CD14-positive monocyte (primary cell): Measurements from ENCODE around the gene ARL13B. TPM values are rescaled to one million over a fixed set of nuclear protein-coding genes. Genes with fewer than 3 reads are reported as not detected.

Source experiments
- DNase-seq, 3 donors: peaks; one replicate each; pipeline ENCODE4 v3.0.0-alpha.2; 2011 to 2022
- H2AFZ ChIP-seq: 2 replicates; pipeline ENCODE4 v1.6.0; 2012; ENCODE audit warnings: mild to moderate bottlenecking, low read depth, low read length, inconsistent platforms; ENCODE audit not compliant: insufficient read depth, poor library complexity, severe bottlenecking
- H3K27ac ChIP-seq, 2 donors: 1 replicate in 1 of 2; 2 replicates in 1 of 2; pipeline ENCODE4 v1.5.1; 2012 to 2013; ENCODE audit warnings: low read length in 2 of 2, control low read depth in 1 of 2, inconsistent platforms in 1 of 2, low read depth in 1 of 2, mild to moderate bottlenecking in 1 of 2
- H3K27me3 ChIP-seq, 2 donors: one replicate each; pipeline versions ENCODE4 v1.6.0 to v1.6.1; 2011 to 2013; ENCODE audit warnings: low read length in 2 of 2; ENCODE audit not compliant: control insufficient read depth in 2 of 2, insufficient read depth in 2 of 2
- H3K36me3 ChIP-seq, 2 donors: replicated peaks in 1 of 2; 1 replicate in 1 of 2; 2 replicates in 1 of 2; pipeline versions ENCODE4 v1.5.1 to v1.6.1; 2012 to 2013; ENCODE audit warnings: low read length in 2 of 2, control low read depth in 1 of 2, inconsistent platforms in 1 of 2, mild to moderate bottlenecking in 1 of 2; ENCODE audit not compliant: insufficient read depth in 2 of 2, control insufficient read depth in 1 of 2
- H3K4me1 ChIP-seq, 2 donors: 1 replicate in 1 of 2; 2 replicates in 1 of 2; pipeline versions ENCODE4 v1.5.1 to v1.6.1; 2012 to 2013; ENCODE audit warnings: low read length in 2 of 2, control low read depth in 1 of 2, inconsistent platforms in 1 of 2, mild to moderate bottlenecking in 1 of 2, moderate library complexity in 1 of 2; ENCODE audit not compliant: insufficient read depth in 2 of 2, control insufficient read depth in 1 of 2
- H3K4me2 ChIP-seq: replicated peaks from 2 replicates; pipeline ENCODE3; 2012; ENCODE audit warnings: low read length, moderate library complexity, mild to moderate bottlenecking; ENCODE audit not compliant: poor library complexity, severe bottlenecking; ENCODE audit errors: extremely low read depth
- H3K4me3 ChIP-seq, 3 experiments: fragments of 200-600 bp in 1 of 3; sonication (generic) in 1 of 3; replicated peaks in 1 of 3; 1 replicate in 2 of 3; 2 replicates in 1 of 3; pipeline ENCODE4 v1.5.1; 2011 to 2013; ENCODE audit warnings: low read length in 3 of 3, mild to moderate bottlenecking in 3 of 3, control low read depth in 2 of 3, low read depth in 2 of 3, inconsistent platforms in 1 of 3, moderate library complexity in 1 of 3
- H3K79me2 ChIP-seq: 2 replicates; pipeline ENCODE4 v1.6.0; 2012; ENCODE audit warnings: mild to moderate bottlenecking, control low read depth, inconsistent platforms, low read length, moderate library complexity; ENCODE audit not compliant: insufficient read depth
- H3K9ac ChIP-seq: 2 replicates; pipeline ENCODE4 v1.6.0; 2017; ENCODE audit warnings: low read length, mild to moderate bottlenecking; ENCODE audit not compliant: insufficient read depth, poor library complexity, severe bottlenecking
- H3K9me3 ChIP-seq, 2 donors: replicated peaks in 1 of 2; 1 replicate in 1 of 2; 2 replicates in 1 of 2; pipeline versions ENCODE4 v1.5.1 to v1.6.1; 2012 to 2013; ENCODE audit warnings: low read length in 2 of 2, control low read depth in 1 of 2; ENCODE audit not compliant: control insufficient read depth in 1 of 2, insufficient read depth in 1 of 2
- H4K20me1 ChIP-seq: 2 replicates; pipeline ENCODE4 v1.6.0; 2012; ENCODE audit warnings: mild to moderate bottlenecking, low read length, control low read depth, moderate library complexity; ENCODE audit not compliant: insufficient read depth
- H3K27ac Mint-ChIP-seq, 7 donors: one replicate each; pipeline ENCODE4 v1.8.0; 2020; ENCODE audit warnings: mild to moderate bottlenecking in 7 of 7, mixed read lengths in 7 of 7, moderate library complexity in 6 of 7, inconsistent platforms in 2 of 7
- H3K27me3 Mint-ChIP-seq, 3 donors: one replicate each; pipeline ENCODE4 v1.8.0; 2021 to 2022; ENCODE audit warnings: low read depth in 3 of 3, mild to moderate bottlenecking in 3 of 3, mixed read lengths in 3 of 3, moderate library complexity in 3 of 3, inconsistent platforms in 1 of 3
- H3K36me3 Mint-ChIP-seq, 2 donors: one replicate each; pipeline ENCODE4 v1.8.0; 2020; ENCODE audit warnings: mixed read lengths in 2 of 2, inconsistent platforms in 1 of 2, mild to moderate bottlenecking in 1 of 2
- H3K4me1 Mint-ChIP-seq: one replicate; pipeline ENCODE4 v1.8.0; 2020; ENCODE audit warnings: mild to moderate bottlenecking, mixed read lengths
- H3K4me3 Mint-ChIP-seq, 2 donors: one replicate each; pipeline ENCODE4 v1.8.0; 2020; ENCODE audit warnings: mild to moderate bottlenecking in 2 of 2, mixed read lengths in 2 of 2, moderate library complexity in 1 of 2
- H3K9me3 Mint-ChIP-seq, 7 donors: one replicate each; pipeline ENCODE4 v1.8.0; 2020 to 2022; ENCODE audit warnings: mixed read lengths in 7 of 7, mild to moderate bottlenecking in 6 of 7, moderate library complexity in 6 of 7, inconsistent platforms in 2 of 7
- CTCF ChIP-seq: fragments of 200-600 bp; IDR thresholded peaks from one replicate; pipeline ENCODE4 v1.8.0; 2022; ENCODE audit warnings: antibody characterized with exemption, mild to moderate bottlenecking
- WGBS: methylation state at CpG from one replicate; pipeline ENCODE4 v1.1.5; 2013; ENCODE audit warnings: missing lambda C conversion rate; ENCODE audit not compliant: insufficient coverage; 5-methylcytosine and 5-hydroxymethylcytosine counted together
- intact Hi-C, 2 donors: fragments of 100-400 bp; cut with micrococcal nuclease; formaldehyde crosslinking; loops; one replicate each; pipeline versions ENCODE4 v1.15.0 to v1.15.1; 2023
- polyA plus RNA-seq, 3 donors: library from polyadenylated mRNA; depleted of rRNA in 1 of 3; unstranded in 2 of 3; stranded (reverse) in 1 of 3; fragments of 300-500 nt in 2 of 3; fragments of >200 nt in 1 of 3; fragmentation: Illumina TruSeq in 2 of 3; gene quantifications; 1 replicate in 2 of 3; 2 replicates in 1 of 3; pipeline ENCODE4 v1.2.3, GENCODE V29; 2012 to 2021

ARL13B gene
- polyA plus RNA-seq, 3 donors: 0.97 to 3.8 (median 3.0) TPM

GRCh38 chr3:93969443-93969842 is 10.5 kb upstream of the ARL13B start:
- H3K36me3 Mint-ChIP-seq: no peaks in the 10 kb centered on the region
- Histone ChIP-seq H3K79me2 (no peaks in the 10 kb centered on the region), H3K4me1 (peaks cover 9 to 11% of the 10 kb centered on the region in 2 donors), H3K36me3 (no peaks in the 10 kb centered on the region), H3K4me3 (no peak overlapping the region), H3K4me2 (no peak overlapping the region), H3K9ac (no peak overlapping the region), H3K27ac (no peak overlapping the region), H4K20me1 (no peaks in the 10 kb centered on the region), H3K9me3 (peaks cover 0 to 10% of the 10 kb centered on the region in 2 donors), H3K27me3 (peaks cover 2 to 11% of the 10 kb centered on the region in 2 donors), H2AFZ (no peak overlapping the region)
- DNase-seq: no peak
- WGBS: 95% methylated on average over 2 of the region's 3 CpGs
- H3K9me3 Mint-ChIP-seq: peaks cover 6 to 11% (median 7%) of the 10 kb centered on the region in 7 donors
- no peak for TF ChIP-seq CTCF
- peaks cover 8 to 22% (median 9%) of the 10 kb centered on the region in 3 donors for H3K27me3 Mint-ChIP-seq
- H3K4me3 Mint-ChIP-seq: no peak overlapping the region
- intact Hi-C loops: no loop called here
- peaks cover 10% of the 10 kb centered on the region for H3K4me1 Mint-ChIP-seq
- no peak overlapping the region for H3K27ac Mint-ChIP-seq

- peaks cover 10% of the 10 kb centered on the region for H3K4me1 Mint-ChIP-seq
- peaks cover 9 to 11% of the 10 kb centered on the region in 2 donors for H3K4me1 ChIP-seq
- H3K9ac ChIP-seq: no peak overlapping the region
- H4K20me1 ChIP-seq: no peaks in the 10 kb centered on the region
- peaks cover 2 to 11% of the 10 kb centered on the region in 2 donors for H3K27me3 ChIP-seq
- TF ChIP-seq CTCF: no peak
- intact Hi-C loops: no loop called here
- H3K79me2 ChIP-seq: no peaks in the 10 kb centered on the region
- H3K9me3 Mint-ChIP-seq: peaks cover 2 to 8% (median 4%) of the 10 kb centered on the region in 7 donors
- H3K27ac Mint-ChIP-seq: no peak overlapping the region
- no peak overlapping the region for H3K4me3 ChIP-seq
- no peak overlapping the region for H3K4me2 ChIP-seq
- no peak overlapping the region for H3K27ac ChIP-seq
- H3K9me3 ChIP-seq: peaks cover 0 to 9% of the 10 kb centered on the region in 2 donors
- H3K27me3 Mint-ChIP-seq: peaks cover 8 to 22% (median 9%) of the 10 kb centered on the region in 3 donors
- no peak overlapping the region for H2AFZ ChIP-seq
- H3K36me3 Mint-ChIP-seq: no peaks in the 10 kb centered on the region
- no peak overlapping the region for H3K4me3 Mint-ChIP-seq
- no CpG with 5 or more reads among the region's 1 CpG for WGBS
- no peak for DNase-seq
- H3K36me3 ChIP-seq: no peaks in the 10 kb centered on the region
Observed at GRCh38 chr3:93969997-93970396, 10.0 kb upstream of the ARL13B start.
